Liver (tissue), 9 donors: Measurements from ENCODE around the gene TNFAIP8. TPM values are rescaled to one million over a fixed set of nuclear protein-coding genes. Genes with fewer than 3 reads are reported as not detected.
A peak's percentile ranks its signal among the peaks of the same experiment; 100 is the strongest.

Experiments
- DNase-seq: peaks from one replicate; pipeline ENCODE4 v3.0.0-alpha.2; 2017; ENCODE audit warnings: low spot score
- H3K27ac ChIP-seq, 2 donors: one replicate each; pipeline ENCODE4 v1.7.0; 2013; ENCODE audit warnings: inconsistent platforms in 2 of 2, low read length in 2 of 2, control low read depth in 1 of 2, low read depth in 1 of 2, mild to moderate bottlenecking in 1 of 2
- H3K27me3 ChIP-seq, 4 donors: one replicate each; pipeline versions ENCODE4 v1.6.1 to v1.7.0; 2013; ENCODE audit warnings: low read length in 3 of 4, inconsistent platforms in 1 of 4, mild to moderate bottlenecking in 1 of 4, moderate library complexity in 1 of 4; ENCODE audit not compliant: control insufficient read depth in 4 of 4, insufficient read depth in 4 of 4
- H3K36me3 ChIP-seq, 4 donors: one replicate each; pipeline versions ENCODE4 v1.6.1 to v1.7.0; 2013; ENCODE audit warnings: low read length in 3 of 4, mild to moderate bottlenecking in 3 of 4, low read depth in 1 of 4, moderate library complexity in 1 of 4; ENCODE audit not compliant: control insufficient read depth in 4 of 4, insufficient read depth in 3 of 4
- H3K4me1 ChIP-seq, 4 donors: one replicate each; pipeline versions ENCODE4 v1.6.1 to v1.7.0; 2013; ENCODE audit warnings: low read length in 3 of 4, mild to moderate bottlenecking in 3 of 4, moderate library complexity in 1 of 4; ENCODE audit not compliant: control insufficient read depth in 4 of 4, insufficient read depth in 4 of 4
- H3K4me3 ChIP-seq, 3 donors: one replicate each; pipeline versions ENCODE4 v1.6.1 to v1.7.0; 2013; ENCODE audit warnings: low read length in 3 of 3, control low read depth in 1 of 3, low read depth in 1 of 3, mild to moderate bottlenecking in 1 of 3
- H3K9ac ChIP-seq, 2 donors: one replicate each; pipeline ENCODE4 v1.7.0; 2013; ENCODE audit warnings: low read length in 2 of 2, mild to moderate bottlenecking in 2 of 2, moderate library complexity in 2 of 2, control low read depth in 1 of 2, low read depth in 1 of 2
- H3K9me3 ChIP-seq, 4 donors: one replicate each; pipeline versions ENCODE4 v1.6.1 to v1.7.0; 2013; ENCODE audit warnings: low read length in 3 of 4; ENCODE audit not compliant: control insufficient read depth in 4 of 4
- CTCF ChIP-seq: fragments of 150-350 bp; IDR thresholded peaks from 2 replicates; pipeline ENCODE4 v1.5.1; 2017; ENCODE audit warnings: improper control_type of control experiment, low read depth, low read length; ENCODE audit not compliant: missing input control
- EGR1 ChIP-seq, 2 donors: IDR thresholded peaks; 2 replicates each; pipeline ENCODE4 v1.6.1; 2016 to 2018; ENCODE audit warnings: antibody characterized with exemption in 2 of 2, low read depth in 2 of 2
- FOXA1 ChIP-seq: IDR thresholded peaks from 2 replicates; pipeline ENCODE4 v1.6.1; 2016; ENCODE audit warnings: antibody characterized with exemption
- FOXA2 ChIP-seq: IDR thresholded peaks from 2 replicates; pipeline ENCODE4 v1.6.1; 2016; ENCODE audit warnings: antibody characterized with exemption
- GABPA ChIP-seq, 2 donors: IDR thresholded peaks in 1 of 2; conservative IDR thresholded peaks in 1 of 2; 2 replicates each; pipeline ENCODE4 v1.6.1; 2016; ENCODE audit warnings: antibody characterized with exemption in 2 of 2, mild to moderate bottlenecking in 1 of 2, moderate library complexity in 1 of 2
- HNF4A ChIP-seq, 2 donors: conservative IDR thresholded peaks; 2 replicates each; pipeline ENCODE4 v1.6.1; 2016; ENCODE audit warnings: antibody characterized with exemption in 2 of 2, mild to moderate bottlenecking in 2 of 2
- HNF4G ChIP-seq: IDR thresholded peaks from 2 replicates; pipeline ENCODE4 v1.6.1; 2016; ENCODE audit warnings: antibody characterized with exemption
- JUND ChIP-seq, 2 donors: IDR thresholded peaks; 2 replicates each; pipeline ENCODE4 v1.6.1; 2016; ENCODE audit warnings: antibody characterized with exemption in 2 of 2
- RAD21 ChIP-seq, 2 donors: IDR thresholded peaks; 2 replicates each; pipeline ENCODE4 v1.6.1; 2016; ENCODE audit warnings: antibody characterized with exemption in 2 of 2, mild to moderate bottlenecking in 2 of 2
- REST ChIP-seq: IDR thresholded peaks from 2 replicates; pipeline ENCODE4 v1.6.1; 2016; ENCODE audit warnings: antibody characterized with exemption, mild to moderate bottlenecking
- SP1 ChIP-seq: IDR thresholded peaks from 2 replicates; pipeline ENCODE4 v1.6.1; 2018; ENCODE audit warnings: antibody characterized with exemption, mild to moderate bottlenecking
- TAF1 ChIP-seq: conservative IDR thresholded peaks from 2 replicates; pipeline ENCODE4 v1.6.1; 2016; ENCODE audit warnings: antibody characterized with exemption, mild to moderate bottlenecking
- YY1 ChIP-seq: IDR thresholded peaks from 2 replicates; pipeline ENCODE4 v1.6.1; 2016; ENCODE audit warnings: antibody characterized with exemption, mild to moderate bottlenecking
- ZBTB33 ChIP-seq: IDR thresholded peaks from 2 replicates; pipeline ENCODE4 v1.6.1; 2016; ENCODE audit warnings: antibody characterized with exemption
- WGBS: extraction: QIAGEN DNeasy Blood & Tissue Kit; methylation state at CpG from one replicate; pipeline ENCODE4 v1.1.7; 2013; 5-methylcytosine and 5-hydroxymethylcytosine counted together
- polyA plus RNA-seq, 2 donors: library from polyadenylated mRNA; stranded (reverse) in 1 of 2; unstranded in 1 of 2; fragments of 200-250 nt in 1 of 2; fragments of >200 nt in 1 of 2; fragmentation: Nextera tagmentation in 1 of 2; extraction: Ambion mirVana in 1 of 2; gene quantifications; one replicate each; pipeline versions ENCODE4 v1.2.1 to v1.2.3, GENCODE V29; 2013 to 2015
- total RNA-seq, 2 donors: library from RNA; depleted of rRNA; stranded (reverse); fragments of >200 nt; gene quantifications; one replicate each; pipeline ENCODE4 v1.2.3, GENCODE V29; 2014
- donor health status: healthy.
- donor health status: healthy.
- donor health status: healthy.
- donor health status: healthy.
- donor health status: healthy.

The TNFAIP8 gene
- total and polyA plus RNA-seq, 4 donors: 2.6 to 28.6 (median 4.4) TPM

- H3K27ac ChIP-seq: peak overlapping the region in 1 of 2 donors; percentile 9
- DNase-seq: no peak
Observed at GRCh38 chr5:119329666-119330065, 26.2 kb upstream of the TNFAIP8 start.

GRCh38 chr5:119330367-119331183 lies 25.2 kb upstream of the TNFAIP8 start:
- Histone ChIP-seq H3K27ac (peak overlapping the region in 1 of 2 donors; percentile 6), H3K4me3 (no peak overlapping the region), H3K27me3 (no peaks in the 10 kb centered on the region), H3K9me3 (no peaks in the 10 kb centered on the region), H3K9ac (no peak overlapping the region), H3K36me3 (no peaks in the 10 kb centered on the region), H3K4me1 (peaks cover 0 to 8% (median 0%) of the 10 kb centered on the region in 4 donors)
- 84% methylated on average over 9 of the region's 9 CpGs for WGBS
- DNase-seq: no peak
- TF ChIP-seq TAF1 (no peak), GABPA (IDR thresholded peaks at IDR 0.05 in 1 of 2, conservative IDR thresholded peaks at IDR 0.05 in 1 of 2) (no peak), EGR1 (IDR thresholded peaks at IDR 0.05; ENCODE audit: low read depth in 2 of 2) (no peak), JUND (IDR thresholded peaks at IDR 0.05) (no peak), HNF4A (conservative IDR thresholded peaks at IDR 0.05) (no peak), ZBTB33 (no peak), CTCF (no peak), FOXA1 (no peak), FOXA2 (no peak), REST (no peak)

More at GRCh38 chr5:119329666-119330065, 26.2 kb upstream of the TNFAIP8 start:
- Histone ChIP-seq H3K4me1 (peaks cover 0 to 3% (median 0%) of the 10 kb centered on the region in 4 donors), H3K27me3 (no peaks in the 10 kb centered on the region), H3K9me3 (no peaks in the 10 kb centered on the region), H3K36me3 (no peaks in the 10 kb centered on the region), H3K4me3 (no peak overlapping the region), H3K9ac (no peak overlapping the region)
- WGBS: 84% methylated on average over 6 of the region's 6 CpGs
- TF ChIP-seq SP1: no peak
- TF ChIP-seq CTCF: no peak
- no peak for TF ChIP-seq YY1
- no peak for TF ChIP-seq HNF4G
- TF ChIP-seq ZBTB33: no peak
- TF ChIP-seq HNF4A (conservative IDR thresholded peaks at IDR 0.05): no peak
- TF ChIP-seq RAD21 (IDR thresholded peaks at IDR 0.05): no peak
